Fibroblast of lung (primary cell): ENCODE data around the gene WASF3. TPM values are rescaled to one million over a fixed set of nuclear protein-coding genes. Genes with fewer than 3 reads are reported as not detected.

Experiments
- DNase-seq, 2 donors: peaks; one replicate each; pipeline versions ENCODE4 v3.0.0 to v3.0.0-alpha.2; 2010; ENCODE audit warnings: low read depth in 2 of 2
- H2AFZ ChIP-seq: 2 replicates; pipeline ENCODE4 v1.5.1; 2012; ENCODE audit warnings: low read length, control low read depth, inconsistent platforms
- H3K27ac ChIP-seq: 2 replicates; pipeline ENCODE4 v1.5.1; 2011; ENCODE audit warnings: low read length, control low read depth; ENCODE audit not compliant: insufficient read depth
- H3K27me3 ChIP-seq: 2 replicates; pipeline ENCODE4 v1.5.1; 2011; ENCODE audit warnings: mild to moderate bottlenecking, low read length; ENCODE audit not compliant: control insufficient read depth, insufficient read depth
- H3K36me3 ChIP-seq: 2 replicates; pipeline ENCODE4 v1.5.1; 2011; ENCODE audit warnings: low read length; ENCODE audit not compliant: control insufficient read depth, insufficient read depth
- H3K4me1 ChIP-seq: 2 replicates; pipeline ENCODE4 v1.5.1; 2011; ENCODE audit warnings: low read length; ENCODE audit not compliant: control insufficient read depth, insufficient read depth; ENCODE audit errors: extremely low read depth
- H3K4me2 ChIP-seq: 2 replicates; pipeline ENCODE4 v1.5.1; 2011; ENCODE audit warnings: low read length, control low read depth; ENCODE audit not compliant: insufficient read depth; ENCODE audit errors: extremely low read depth
- H3K4me3 ChIP-seq, 4 experiments: fragments of 200-600 bp in 1 of 4; sonication (generic) in 1 of 4; replicated peaks in 1 of 4; 2 replicates each; pipeline ENCODE4 v1.5.1; 2011 to 2016; ENCODE audit warnings: low read length in 4 of 4, low read depth in 3 of 4, mild to moderate bottlenecking in 3 of 4, control low read depth in 2 of 4, inconsistent platforms in 1 of 4, mixed read lengths in 1 of 4; ENCODE audit not compliant: insufficient read depth in 1 of 4; ENCODE audit errors: control extremely low read depth in 1 of 4
- H3K79me2 ChIP-seq: 2 replicates; pipeline ENCODE4 v1.5.1; 2012; ENCODE audit warnings: mild to moderate bottlenecking, low read length, inconsistent platforms; ENCODE audit not compliant: control insufficient read depth, insufficient read depth
- H3K9ac ChIP-seq: 2 replicates; pipeline ENCODE4 v1.5.1; 2011; ENCODE audit warnings: mild to moderate bottlenecking, low read length, control low read depth; ENCODE audit not compliant: insufficient read depth
- H3K9me3 ChIP-seq: 2 replicates; pipeline ENCODE4 v1.5.1; 2012; ENCODE audit warnings: low read depth, low read length; ENCODE audit not compliant: control insufficient read depth, insufficient read depth
- H4K20me1 ChIP-seq: 2 replicates; pipeline ENCODE4 v1.5.1; 2011; ENCODE audit warnings: low read length; ENCODE audit not compliant: control insufficient read depth, insufficient read depth; ENCODE audit errors: extremely low read depth
- EZH2 ChIP-seq: IDR thresholded peaks from 2 replicates; pipeline ENCODE4 v1.5.1; 2012; ENCODE audit warnings: low read length, control low read depth, mild to moderate bottlenecking; ENCODE audit errors: missing control alignments
- polyA plus RNA-seq, 2 donors: library from polyadenylated mRNA; depleted of rRNA in 1 of 2; stranded (reverse) in 1 of 2; unstranded in 1 of 2; fragments of >200 nt; gene quantifications; 2 replicates each; pipeline ENCODE4 v1.2.1, GENCODE V29; 2011 to 2012; ENCODE audit warnings: missing spikeins in 1 of 2
- total RNA-seq: library from RNA; depleted of rRNA; stranded (reverse); fragments of >200 nt; gene quantifications from 2 replicates; pipeline ENCODE4 v1.2.1, GENCODE V29; 2014
- TF ChIP-seq, protein P1 (sequence below), 2 donors: IDR thresholded peaks in 1 of 2; conservative IDR thresholded peaks in 1 of 2; 1 replicate in 1 of 2; 2 replicates in 1 of 2; pipeline ENCODE4 v1.5.1; 2011 to 2012; ENCODE audit warnings: low read length in 2 of 2, control low read depth in 1 of 2, inconsistent platforms in 1 of 2, low read depth in 1 of 2, mild to moderate bottlenecking in 1 of 2

The WASF3 gene
- total and polyA plus RNA-seq, 2 donors (not counting 1 experiment from before 2014, with no cell fraction given), result 18.2 to 19.5 TPM

DNA sequence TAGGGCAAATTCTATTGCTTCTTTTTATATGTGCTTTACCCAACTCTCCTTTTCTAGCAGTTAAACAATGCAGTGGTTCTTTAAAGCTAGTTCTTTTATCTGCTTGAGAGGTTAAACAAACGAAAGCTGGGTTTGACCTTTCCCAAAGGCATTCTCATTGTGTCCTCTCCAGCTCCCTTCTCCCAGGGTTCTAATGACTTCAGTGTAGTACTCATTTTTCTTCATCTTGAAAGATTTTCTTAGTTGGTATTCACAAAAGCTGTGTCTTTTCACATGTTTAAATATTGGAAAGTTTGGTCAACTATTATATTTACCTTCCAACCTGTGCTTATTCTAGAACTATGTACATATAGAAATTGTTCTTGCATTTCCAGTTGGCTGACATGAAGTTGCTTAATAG is 1.5 kb downstream of the WASF3 start:
- no peak overlapping the region for H3K27ac ChIP-seq
- peak overlapping the region; percentile 85 for H3K4me2 ChIP-seq
- H3K4me3 ChIP-seq, result peak overlapping the region; percentile 53 to 83 (median 68)
- DNase-seq, result no peak
- peaks cover 30% of the 10 kb centered on the region for H3K79me2 ChIP-seq
- H2AFZ ChIP-seq, result no peak overlapping the region
- no peaks in the 10 kb centered on the region for H3K9me3 ChIP-seq
- H3K36me3 ChIP-seq, result no peaks in the 10 kb centered on the region
- H3K27me3 ChIP-seq, result peaks cover 2% of the 10 kb centered on the region
- H3K4me1 ChIP-seq, result peaks cover 6% of the 10 kb centered on the region
- TF ChIP-seq, protein P1, sequence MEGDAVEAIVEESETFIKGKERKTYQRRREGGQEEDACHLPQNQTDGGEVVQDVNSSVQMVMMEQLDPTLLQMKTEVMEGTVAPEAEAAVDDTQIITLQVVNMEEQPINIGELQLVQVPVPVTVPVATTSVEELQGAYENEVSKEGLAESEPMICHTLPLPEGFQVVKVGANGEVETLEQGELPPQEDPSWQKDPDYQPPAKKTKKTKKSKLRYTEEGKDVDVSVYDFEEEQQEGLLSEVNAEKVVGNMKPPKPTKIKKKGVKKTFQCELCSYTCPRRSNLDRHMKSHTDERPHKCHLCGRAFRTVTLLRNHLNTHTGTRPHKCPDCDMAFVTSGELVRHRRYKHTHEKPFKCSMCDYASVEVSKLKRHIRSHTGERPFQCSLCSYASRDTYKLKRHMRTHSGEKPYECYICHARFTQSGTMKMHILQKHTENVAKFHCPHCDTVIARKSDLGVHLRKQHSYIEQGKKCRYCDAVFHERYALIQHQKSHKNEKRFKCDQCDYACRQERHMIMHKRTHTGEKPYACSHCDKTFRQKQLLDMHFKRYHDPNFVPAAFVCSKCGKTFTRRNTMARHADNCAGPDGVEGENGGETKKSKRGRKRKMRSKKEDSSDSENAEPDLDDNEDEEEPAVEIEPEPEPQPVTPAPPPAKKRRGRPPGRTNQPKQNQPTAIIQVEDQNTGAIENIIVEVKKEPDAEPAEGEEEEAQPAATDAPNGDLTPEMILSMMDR (conservative IDR thresholded peaks at IDR 0.05 in 1 of 2, IDR thresholded peaks at IDR 0.05 in 1 of 2; ENCODE audit: low read depth in 1 of 2, low read length in 2 of 2), result no peak
- no peak for TF ChIP-seq EZH2
- H3K9ac ChIP-seq, result no peak overlapping the region
- no peaks in the 10 kb centered on the region for H4K20me1 ChIP-seq

DNA sequence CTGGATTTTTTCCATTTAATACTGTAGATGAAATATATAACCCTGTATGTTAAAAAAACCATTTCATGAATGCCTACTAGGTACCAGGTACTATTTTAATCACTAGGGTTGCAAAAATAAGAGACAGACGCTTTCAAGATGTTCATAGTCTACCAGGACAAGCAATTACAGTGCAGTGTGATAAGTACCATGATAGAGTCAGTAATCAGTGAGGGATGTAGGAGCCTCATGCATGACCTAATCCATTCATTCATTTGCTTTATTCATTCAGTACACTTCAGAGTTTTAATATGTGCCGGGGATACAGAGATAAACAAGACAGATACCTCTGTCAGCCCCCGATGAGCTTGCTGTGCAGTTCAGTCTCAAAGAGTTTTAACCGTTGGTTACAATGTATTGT is 3.0 kb downstream of the WASF3 start:
- Histone ChIP-seq H3K36me3 (no peaks in the 10 kb centered on the region), H3K4me2 (no peak overlapping the region), H3K27ac (no peak overlapping the region), H4K20me1 (no peaks in the 10 kb centered on the region), H3K4me1 (peaks cover 6% of the 10 kb centered on the region), H3K79me2 (peaks cover 35% of the 10 kb centered on the region), H3K4me3 (no peak overlapping the region), H3K9me3 (no peaks in the 10 kb centered on the region), H3K27me3 (peaks cover under 1% of the 10 kb centered on the region), H2AFZ (no peak overlapping the region), H3K9ac (no peak overlapping the region)
- TF ChIP-seq, protein P1 (conservative IDR thresholded peaks at IDR 0.05 in 1 of 2, IDR thresholded peaks at IDR 0.05 in 1 of 2; ENCODE audit: low read depth in 1 of 2, low read length in 2 of 2), result no peak
- no peak for TF ChIP-seq EZH2
- DNase-seq, result no peak

DNA sequence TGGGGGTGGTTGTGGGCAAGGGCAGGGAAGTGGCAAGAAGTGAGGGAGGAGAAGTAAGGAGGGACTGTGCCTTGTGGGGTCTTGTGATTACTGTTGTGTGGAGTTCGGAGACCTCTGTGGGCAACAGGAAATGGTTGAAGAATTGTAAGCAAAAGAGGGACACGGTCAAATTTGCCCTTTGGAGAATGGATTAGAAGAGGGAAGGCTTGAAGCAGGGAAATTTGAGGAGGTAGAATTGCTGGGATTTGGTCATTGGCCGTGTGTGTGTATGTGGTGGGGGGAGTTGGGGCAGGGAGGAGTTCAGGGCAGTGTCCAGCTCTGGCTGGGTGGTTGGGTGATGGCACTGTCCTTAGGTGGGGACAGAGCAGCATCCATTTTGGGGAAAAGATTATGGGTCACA is 3.6 kb downstream of the WASF3 start:
- peaks cover 6% of the 10 kb centered on the region for H3K4me1 ChIP-seq
- H3K9me3 ChIP-seq, result no peaks in the 10 kb centered on the region
- no peak for DNase-seq
- peaks cover 38% of the 10 kb centered on the region for H3K79me2 ChIP-seq
- peak overlapping the region; percentile 16 for H3K27ac ChIP-seq
- H4K20me1 ChIP-seq, result no peaks in the 10 kb centered on the region
- no peak overlapping the region for H2AFZ ChIP-seq
- no peak overlapping the region for H3K4me2 ChIP-seq
- no peak overlapping the region for H3K9ac ChIP-seq
- no peak overlapping the region for H3K4me3 ChIP-seq
- no peaks in the 10 kb centered on the region for H3K36me3 ChIP-seq
- TF ChIP-seq, protein P1 (conservative IDR thresholded peaks at IDR 0.05 in 1 of 2, IDR thresholded peaks at IDR 0.05 in 1 of 2; ENCODE audit: low read depth in 1 of 2, low read length in 2 of 2), result no peak
- no peak for TF ChIP-seq EZH2
- no peaks in the 10 kb centered on the region for H3K27me3 ChIP-seq
